WTC11 (cell line): ENCODE measurements around the gene HOMER2. TPM values are rescaled to one million over a fixed set of nuclear protein-coding genes. Genes with fewer than 3 reads are reported as not detected.

ENCODE experiments used
- ATAC-seq: fragments of 200-7000 bp; cut with Tn5 transposase; 2 replicates; pipeline ENCODE4 v1.10.0; 2021; ENCODE audit warnings: mild to moderate bottlenecking, moderate library complexity
- CTCF ChIA-PET: fragments of 300-600 bp; sonication (Branson Sonifier 250); formaldehyde crosslinking; loops from one replicate; lab custom pipeline; 2021; ENCODE audit warnings: antibody characterized with exemption; lab: Charles Lee
- POLR2A ChIA-PET: fragments of 350-600 bp; sonication (Branson Sonifier 250); formaldehyde crosslinking; loops from one replicate; lab custom pipeline; 2021; ENCODE audit warnings: antibody characterized with exemption; lab: Charles Lee
- DNase-seq: peaks from one replicate; pipeline ENCODE4 v3.0.0; 2021; ENCODE audit warnings: low spot score
- H3K27ac Mint-ChIP-seq: 2 replicates; pipeline ENCODE4 v1.8.0; 2021; ENCODE audit warnings: mixed read lengths
- H3K27me3 Mint-ChIP-seq: 2 replicates; pipeline ENCODE4 v1.8.0; 2021; ENCODE audit warnings: low read depth, mild to moderate bottlenecking, moderate library complexity, mixed read lengths
- H3K36me3 Mint-ChIP-seq: 2 replicates; pipeline ENCODE4 v1.8.0; 2021; ENCODE audit warnings: mixed read lengths
- H3K4me1 Mint-ChIP-seq: 2 replicates; pipeline ENCODE4 v1.8.0; 2022; ENCODE audit warnings: mixed read lengths
- H3K4me3 Mint-ChIP-seq: 2 replicates; pipeline ENCODE4 v1.8.0; 2021; ENCODE audit warnings: mild to moderate bottlenecking, moderate library complexity, mixed read lengths
- H3K9me3 Mint-ChIP-seq: 2 replicates; pipeline ENCODE4 v1.8.0; 2021; ENCODE audit warnings: mixed read lengths
- ATF1 ChIP-seq: sonication (generic); formaldehyde crosslinking; IDR thresholded peaks from 2 replicates; pipeline ENCODE4 v1.8.1; 2023; ENCODE audit warnings: mild to moderate bottlenecking, moderate library complexity, missing genetic modification reagents
- CDX4 ChIP-seq: fragments of 250-450 bp; sonication (Bioruptor Pico); IDR thresholded peaks from 2 replicates; pipeline ENCODE4 v1.9.0; 2021; ENCODE audit warnings: moderate library complexity, mild to moderate bottlenecking, inconsistent platforms, borderline replicate concordance
- E2F1 ChIP-seq: sonication (generic); formaldehyde crosslinking; IDR thresholded peaks from 2 replicates; pipeline ENCODE4 v1.8.0; 2022; ENCODE audit warnings: mild to moderate bottlenecking, missing genetic modification reagents
- ELF4 ChIP-seq: sonication (generic); formaldehyde crosslinking; IDR thresholded peaks from 2 replicates; pipeline ENCODE4 v1.8.1; 2022; ENCODE audit warnings: low read depth, mild to moderate bottlenecking, moderate library complexity, missing genetic modification reagents
- FOXP1 ChIP-seq: sonication (generic); formaldehyde crosslinking; IDR thresholded peaks from 2 replicates; pipeline ENCODE4 v1.8.0; 2022; ENCODE audit warnings: missing genetic modification reagents, mild to moderate bottlenecking, moderate library complexity, borderline replicate concordance
- GRHL2 ChIP-seq: fragments of 250-450 bp; sonication (Bioruptor Pico); IDR thresholded peaks from 2 replicates; pipeline ENCODE4 v1.8.0; 2022; ENCODE audit warnings: mild to moderate bottlenecking, moderate library complexity; ENCODE audit not compliant: insufficient replicate concordance, severe bottlenecking
- JUN ChIP-seq: sonication (generic); formaldehyde crosslinking; IDR thresholded peaks from 2 replicates; pipeline ENCODE4 v1.8.0; 2023; ENCODE audit warnings: mild to moderate bottlenecking, missing genetic modification reagents
- KAT7 ChIP-seq: sonication (generic); formaldehyde crosslinking; IDR thresholded peaks from 2 replicates; pipeline ENCODE4 v1.8.1; 2023; ENCODE audit warnings: missing genetic modification reagents, mild to moderate bottlenecking, borderline replicate concordance
- MXD4 ChIP-seq: fragments of 250-450 bp; sonication (Bioruptor Pico); IDR thresholded peaks from 2 replicates; pipeline ENCODE4 v1.8.0; 2021; ENCODE audit warnings: mild to moderate bottlenecking, moderate library complexity, borderline replicate concordance
- NFYB ChIP-seq: sonication (generic); formaldehyde crosslinking; conservative IDR thresholded peaks from 2 replicates; pipeline ENCODE4 v1.8.0; 2022; ENCODE audit warnings: low read depth, missing genetic modification reagents
- NR2C2 ChIP-seq: sonication (generic); formaldehyde crosslinking; IDR thresholded peaks from 2 replicates; pipeline ENCODE4 v1.8.0; 2022; ENCODE audit warnings: mild to moderate bottlenecking, missing genetic modification reagents
- NR3C1 ChIP-seq: sonication (generic); formaldehyde crosslinking; conservative IDR thresholded peaks from 2 replicates; pipeline ENCODE4 v1.8.1; 2023; ENCODE audit warnings: low read depth, mild to moderate bottlenecking, missing genetic modification reagents
- RORB ChIP-seq: fragments of 250-450 bp; sonication (Bioruptor Pico); IDR thresholded peaks from 2 replicates; pipeline ENCODE4 v1.9.0; 2021; ENCODE audit warnings: mild to moderate bottlenecking
- TEAD1 ChIP-seq: sonication (generic); formaldehyde crosslinking; IDR thresholded peaks from 2 replicates; pipeline ENCODE4 v1.8.0; 2022; ENCODE audit warnings: mild to moderate bottlenecking, missing genetic modification reagents
- ZBTB21 ChIP-seq: sonication (generic); formaldehyde crosslinking; IDR thresholded peaks from 2 replicates; pipeline ENCODE4 v1.8.1; 2023; ENCODE audit warnings: mild to moderate bottlenecking, missing genetic modification reagents, borderline replicate concordance
- ZMAT4 ChIP-seq: fragments of 250-450 bp; sonication (Bioruptor Pico); IDR thresholded peaks from 2 replicates; pipeline ENCODE4 v1.9.0; 2021; ENCODE audit warnings: mild to moderate bottlenecking
- ZNF138 ChIP-seq: sonication (generic); formaldehyde crosslinking; conservative IDR thresholded peaks from 2 replicates; pipeline ENCODE4 v1.8.1; 2022; ENCODE audit warnings: mild to moderate bottlenecking, moderate library complexity, missing genetic modification reagents
- ZNF281 ChIP-seq: sonication (generic); formaldehyde crosslinking; IDR thresholded peaks from 2 replicates; pipeline ENCODE4 v1.8.0; 2023; ENCODE audit warnings: mild to moderate bottlenecking, missing genetic modification reagents
- total RNA-seq: library from RNA; stranded (reverse); gene quantifications from 3 replicates; pipeline ENCODE4 v1.2.3, GENCODE V29; 2021
- TF ChIP-seq, protein P1 (sequence below): fragments of 250-450 bp; sonication (Bioruptor Pico); IDR thresholded peaks from 2 replicates; pipeline ENCODE4 v1.9.0; 2021; ENCODE audit warnings: mild to moderate bottlenecking, borderline replicate concordance
- TF ChIP-seq, protein P2 (sequence below): fragments of 250-450 bp; sonication (Bioruptor Pico); conservative IDR thresholded peaks from 2 replicates; pipeline ENCODE4 v1.9.0; 2021; ENCODE audit warnings: mild to moderate bottlenecking

The HOMER2 gene
- total RNA-seq, 1 experiment from 2014 or later, result 17.4 TPM

GRCh38 chr15:82968066-82968465 lies 15.5 kb upstream of the HOMER2 start:
- POLR2A ChIA-PET, result no interaction called here
- Mint-ChIP-seq H3K27me3 (peaks cover 8% of the 10 kb centered on the region; the same call in 1 of the 2 replicates), H3K27ac (no peak overlapping the region), H3K9me3 (no peaks in the 10 kb centered on the region), H3K36me3 (no peaks in the 10 kb centered on the region), H3K4me3 (no peak overlapping the region)
- no peak for ATAC-seq
- CTCF ChIA-PET, result no interaction called here
- DNase-seq, result no peak
- TF ChIP-seq NR3C1 (CRISPR knock-in tag), result no peak
- no peak for TF ChIP-seq ATF1 (CRISPR knock-in tag)
- TF ChIP-seq NFYB, result no peak
- TF ChIP-seq ZNF138, result no peak
- TF ChIP-seq, all 79 proteins: peak for 0
- peaks cover 10% of the 10 kb centered on the region for H3K4me1 Mint-ChIP-seq

GRCh38 chr15:82966671-82967071 lies 14.2 kb upstream of the HOMER2 start:
- ChIA-PET CTCF (no interaction called here), POLR2A (no interaction called here)
- no peak overlapping the region for H3K4me3 Mint-ChIP-seq
- peaks cover 10% of the 10 kb centered on the region for H3K4me1 Mint-ChIP-seq
- TF ChIP-seq E2F1 (CRISPR knock-in tag), result no peak
- TF ChIP-seq ZNF138, result no peak
- no peak for TF ChIP-seq NR3C1 (CRISPR knock-in tag)
- H3K27ac Mint-ChIP-seq, result no peak overlapping the region
- no peaks in the 10 kb centered on the region for H3K9me3 Mint-ChIP-seq
- peaks cover 8% of the 10 kb centered on the region; the same call in 1 of the 2 replicates for H3K27me3 Mint-ChIP-seq
- no peaks in the 10 kb centered on the region for H3K36me3 Mint-ChIP-seq
- DNase-seq (no peak), ATAC-seq (no peak)

DNA sequence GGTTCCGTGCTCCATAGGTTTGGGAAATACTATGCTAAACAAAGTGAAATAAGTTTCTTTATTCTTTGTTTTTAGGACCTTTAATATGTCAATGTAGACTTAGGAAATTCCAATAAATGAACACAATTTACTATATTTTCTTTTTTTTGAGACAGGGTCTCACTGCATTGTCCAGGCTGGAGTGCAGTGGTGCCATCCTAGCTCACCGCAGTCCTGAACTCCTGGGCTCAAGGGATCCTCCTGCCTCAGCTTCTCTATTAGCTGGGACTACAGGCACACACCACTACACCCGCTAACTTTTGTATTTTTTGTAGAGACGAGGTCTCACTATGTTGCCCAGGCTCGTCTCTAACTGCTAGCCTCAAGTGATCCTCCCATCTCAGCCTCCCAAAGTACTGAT lies 12.4 kb upstream of the HOMER2 start:
- H3K9me3 Mint-ChIP-seq, result no peaks in the 10 kb centered on the region
- H3K36me3 Mint-ChIP-seq, result no peaks in the 10 kb centered on the region
- peaks cover 13% of the 10 kb centered on the region for H3K4me1 Mint-ChIP-seq
- H3K4me3 Mint-ChIP-seq, result no peak overlapping the region
- ATAC-seq, result no peak
- DNase-seq, result no peak
- H3K27me3 Mint-ChIP-seq, result peaks cover 10% of the 10 kb centered on the region
- ChIA-PET CTCF (no interaction called here), POLR2A (no interaction called here)
- no peak overlapping the region for H3K27ac Mint-ChIP-seq
- TF ChIP-seq RORB (CRISPR knock-in tag) (no peak), KAT7 (no peak), CDX4 (CRISPR knock-in tag) (no peak), GRHL2 (CRISPR knock-in tag) (no peak), JUN (no peak), NR2C2 (CRISPR knock-in tag) (no peak), FOXP1 (CRISPR knock-in tag) (no peak), TEAD1 (CRISPR knock-in tag) (no peak), ZBTB21 (CRISPR knock-in tag) (no peak), ELF4 (CRISPR knock-in tag) (no peak), MXD4 (CRISPR knock-in tag) (no peak), ZMAT4 (CRISPR knock-in tag) (no peak), ZNF281 (no peak)
- TF ChIP-seq, protein P1, sequence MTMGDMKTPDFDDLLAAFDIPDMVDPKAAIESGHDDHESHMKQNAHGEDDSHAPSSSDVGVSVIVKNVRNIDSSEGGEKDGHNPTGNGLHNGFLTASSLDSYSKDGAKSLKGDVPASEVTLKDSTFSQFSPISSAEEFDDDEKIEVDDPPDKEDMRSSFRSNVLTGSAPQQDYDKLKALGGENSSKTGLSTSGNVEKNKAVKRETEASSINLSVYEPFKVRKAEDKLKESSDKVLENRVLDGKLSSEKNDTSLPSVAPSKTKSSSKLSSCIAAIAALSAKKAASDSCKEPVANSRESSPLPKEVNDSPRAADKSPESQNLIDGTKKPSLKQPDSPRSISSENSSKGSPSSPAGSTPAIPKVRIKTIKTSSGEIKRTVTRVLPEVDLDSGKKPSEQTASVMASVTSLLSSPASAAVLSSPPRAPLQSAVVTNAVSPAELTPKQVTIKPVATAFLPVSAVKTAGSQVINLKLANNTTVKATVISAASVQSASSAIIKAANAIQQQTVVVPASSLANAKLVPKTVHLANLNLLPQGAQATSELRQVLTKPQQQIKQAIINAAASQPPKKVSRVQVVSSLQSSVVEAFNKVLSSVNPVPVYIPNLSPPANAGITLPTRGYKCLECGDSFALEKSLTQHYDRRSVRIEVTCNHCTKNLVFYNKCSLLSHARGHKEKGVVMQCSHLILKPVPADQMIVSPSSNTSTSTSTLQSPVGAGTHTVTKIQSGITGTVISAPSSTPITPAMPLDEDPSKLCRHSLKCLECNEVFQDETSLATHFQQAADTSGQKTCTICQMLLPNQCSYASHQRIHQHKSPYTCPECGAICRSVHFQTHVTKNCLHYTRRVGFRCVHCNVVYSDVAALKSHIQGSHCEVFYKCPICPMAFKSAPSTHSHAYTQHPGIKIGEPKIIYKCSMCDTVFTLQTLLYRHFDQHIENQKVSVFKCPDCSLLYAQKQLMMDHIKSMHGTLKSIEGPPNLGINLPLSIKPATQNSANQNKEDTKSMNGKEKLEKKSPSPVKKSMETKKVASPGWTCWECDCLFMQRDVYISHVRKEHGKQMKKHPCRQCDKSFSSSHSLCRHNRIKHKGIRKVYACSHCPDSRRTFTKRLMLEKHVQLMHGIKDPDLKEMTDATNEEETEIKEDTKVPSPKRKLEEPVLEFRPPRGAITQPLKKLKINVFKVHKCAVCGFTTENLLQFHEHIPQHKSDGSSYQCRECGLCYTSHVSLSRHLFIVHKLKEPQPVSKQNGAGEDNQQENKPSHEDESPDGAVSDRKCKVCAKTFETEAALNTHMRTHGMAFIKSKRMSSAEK (CRISPR knock-in tag), result no peak
- TF ChIP-seq, protein P2, sequence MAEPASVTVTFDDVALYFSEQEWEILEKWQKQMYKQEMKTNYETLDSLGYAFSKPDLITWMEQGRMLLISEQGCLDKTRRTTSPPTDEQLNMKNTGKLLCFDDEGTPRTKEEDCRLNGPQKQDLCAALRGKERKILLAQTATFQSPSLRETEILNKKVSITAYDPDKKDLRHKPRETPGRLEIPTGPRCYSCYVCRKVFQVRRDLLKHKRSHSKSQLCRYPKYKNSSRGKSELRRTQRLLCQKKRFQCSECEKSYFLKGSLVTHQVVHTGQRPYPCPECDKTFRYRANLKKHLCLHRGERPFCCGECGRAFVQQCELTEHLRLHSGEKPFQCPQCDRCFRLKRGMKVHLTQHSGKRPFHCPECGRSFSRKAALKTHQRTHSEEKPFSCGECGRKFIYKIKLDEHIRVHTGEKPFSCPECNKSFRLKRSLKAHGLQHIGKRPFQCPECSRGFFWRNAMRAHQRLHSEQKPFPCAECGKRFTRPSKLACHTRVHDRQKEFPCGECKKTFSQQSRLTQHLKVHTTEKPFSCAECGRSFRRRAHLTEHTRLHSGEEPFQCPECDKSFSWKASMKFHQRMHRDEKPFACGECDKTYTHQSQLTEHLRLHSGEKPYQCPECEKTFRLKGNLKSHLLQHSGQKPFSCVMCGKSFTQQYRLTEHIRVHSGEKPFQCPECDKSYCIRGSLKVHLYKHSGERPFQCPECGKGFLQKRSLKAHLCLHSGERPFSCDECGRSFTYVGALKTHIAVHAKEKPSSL (CRISPR knock-in tag), result no peak
